HepG2 (cell line): ENCODE measurements around the gene CLCN1. TPM values are rescaled to one million over a fixed set of nuclear protein-coding genes. Genes with fewer than 3 reads are reported as not detected.
A peak's percentile ranks its signal among the peaks of the same experiment; 100 is the strongest.

Experiments
- ATAC-seq: fragments of 200-7000 bp; cut with Tn5 transposase; 3 replicates; pipeline ENCODE4 v1.9.1; 2020; ENCODE audit warnings: mild to moderate bottlenecking, moderate library complexity
- BruUV-seq: library from RNA; stranded (reverse); fragments of 400-500 nt; replicated peaks from 2 replicates; lab custom pipeline; 2021; lab: Mats Ljungman, UMichigan
- CTCF ChIA-PET: fragments of 300-600 bp; formaldehyde crosslinking; extraction: SDS; loops from one replicate; lab custom pipeline; 2021; ENCODE audit warnings: low total read pairs, inconsistent platforms, low intra/inter-chr PET ratio; lab: Yijun Ruan, JAX
- POLR2A ChIA-PET: fragments of 350-600 bp; sonication (Branson Sonifier 250); formaldehyde crosslinking; loops from one replicate; lab custom pipeline; 2020; ENCODE audit warnings: antibody characterized with exemption, inconsistent platforms; lab: Yijun Ruan, JAX
- DNase-seq: peaks from one replicate; pipeline ENCODE4 v3.0.0-alpha.2; 2015; ENCODE audit warnings: low spot score
- FAIRE-seq: peaks from 3 replicates; lab custom pipeline; 2011; peaks lifted over from hg19 to GRCh38; lab: Jason Lieb, UNC
- H2AFZ ChIP-seq: one replicate; pipeline ENCODE4 v1.6.1; 2011; ENCODE audit warnings: low read length, inconsistent platforms
- H3K27ac ChIP-seq: fragments of 300-600 bp; 3 replicates; pipeline ENCODE4 v1.8.0; 2011; ENCODE audit warnings: mixed run types, mild to moderate bottlenecking, mixed read lengths, low read length, inconsistent platforms; ENCODE audit not compliant: insufficient read depth; ENCODE audit errors: extremely low read length
- H3K27me3 ChIP-seq, 2 experiments: fragments of 200-600 bp in 1 of 2; 2 replicates in 1 of 2; 3 replicates in 1 of 2; pipeline versions ENCODE4 v1.6.0 to v1.8.0; 2011; ENCODE audit warnings: low read length in 2 of 2, mild to moderate bottlenecking in 2 of 2, moderate library complexity in 2 of 2, inconsistent platforms in 1 of 2; ENCODE audit not compliant: insufficient read depth in 2 of 2, control insufficient read depth in 1 of 2
- H3K36me3 ChIP-seq, 2 experiments: fragments of 200-600 bp in 1 of 2; replicated peaks in 1 of 2; 2 replicates in 1 of 2; 3 replicates in 1 of 2; pipeline versions ENCODE4 v1.5.1 to v1.8.0; 2011; ENCODE audit warnings: low read length in 2 of 2, inconsistent platforms in 1 of 2; ENCODE audit not compliant: insufficient read depth in 2 of 2, control insufficient read depth in 1 of 2
- H3K4me1 ChIP-seq: 2 replicates; pipeline ENCODE4 v1.5.1; 2012; ENCODE audit warnings: low read length, inconsistent platforms; ENCODE audit not compliant: insufficient read depth
- H3K4me2 ChIP-seq: 2 replicates; pipeline ENCODE4 v1.6.0; 2011; ENCODE audit warnings: low read depth, low read length, inconsistent platforms
- H3K4me3 ChIP-seq, 3 experiments: fragments of 200-600 bp in 1 of 3; sonication (generic), shearing (Covaris generic) in 1 of 3; replicated peaks in 1 of 3; 2 replicates each; pipeline ENCODE4 v1.5.1; 2011 to 2016; ENCODE audit warnings: low read length in 3 of 3, inconsistent platforms in 2 of 3, low read depth in 2 of 3, mild to moderate bottlenecking in 2 of 3, control low read depth in 1 of 3, mixed read lengths in 1 of 3; ENCODE audit not compliant: insufficient read depth in 1 of 3
- H3K79me2 ChIP-seq: one replicate; pipeline ENCODE4 v1.6.1; 2011; ENCODE audit warnings: low read length, inconsistent platforms; ENCODE audit not compliant: insufficient read depth
- H3K9ac ChIP-seq: 2 replicates; pipeline ENCODE4 v1.6.0; 2011; ENCODE audit warnings: mild to moderate bottlenecking, low read depth, low read length, inconsistent platforms; ENCODE audit not compliant: insufficient read depth
- H3K9me3 ChIP-seq: 2 replicates; pipeline ENCODE4 v1.5.1; 2012; ENCODE audit warnings: mild to moderate bottlenecking, low read length
- H4K20me1 ChIP-seq: 2 replicates; pipeline ENCODE4 v1.6.0; 2011; ENCODE audit warnings: inconsistent platforms, mild to moderate bottlenecking, low read length, moderate library complexity; ENCODE audit not compliant: insufficient read depth
- TBP ChIP-seq: sonication (generic); formaldehyde crosslinking; IDR thresholded peaks from 2 replicates; pipeline ENCODE4 v1.5.0; 2020; ENCODE audit warnings: missing genetic modification reagents
- USF2 ChIP-seq, 2 experiments: sonication (generic) in 1 of 2; formaldehyde crosslinking in 1 of 2; IDR thresholded peaks; 2 replicates each; pipeline versions ENCODE4 v1.5.1 to v1.6.1; 2011 to 2020; ENCODE audit warnings: borderline replicate concordance in 1 of 2, low read depth in 1 of 2, low read length in 1 of 2, mild to moderate bottlenecking in 1 of 2, missing genetic modification reagents in 1 of 2, moderate library complexity in 1 of 2
- ZNF703 ChIP-seq: sonication (generic); formaldehyde crosslinking; IDR thresholded peaks from 2 replicates; pipeline ENCODE4 v1.5.1; 2020; ENCODE audit warnings: missing genetic modification reagents, mild to moderate bottlenecking, moderate library complexity, borderline replicate concordance
- ZNF782 ChIP-seq: sonication (generic); formaldehyde crosslinking; IDR thresholded peaks from 2 replicates; pipeline ENCODE4 v1.4.0; 2020; ENCODE audit warnings: missing genetic modification reagents, mild to moderate bottlenecking, borderline replicate concordance
- WGBS: methylation state at CpG from one replicate; pipeline ENCODE4 v1.1.6; 2017; ENCODE audit warnings: low lambda C conversion rate; 5-methylcytosine and 5-hydroxymethylcytosine counted together
- in situ Hi-C: cut with HindIII; loops from 2 replicates; pipeline ENCODE4 v1.10.0; 2017; ENCODE audit warnings: low pct_unique_long_range_greater_than_20kb; ENCODE audit not compliant: extremely low pct_ligation_motif_present
- intact Hi-C: fragments of 100-400 bp; cut with micrococcal nuclease; formaldehyde crosslinking; loops from one replicate; pipeline ENCODE4 v1.10.0; 2022; ENCODE audit not compliant: unreplicated experiment
- polyA plus RNA-seq, 8 experiments: library from polyadenylated mRNA; depleted of rRNA in 3 of 8; stranded (reverse) in 7 of 8; unstranded in 1 of 8; fragments of >200 nt; fragmentation: Illumina TruSeq in 4 of 8; extraction: Trizol in 4 of 8; gene quantifications; 2 replicates each; pipeline versions ENCODE4 v1.2.1 to v1.2.3, GENCODE V29; 2011 to 2016; ENCODE audit warnings: low read depth in 4 of 8, missing spikeins in 1 of 8, mixed read lengths in 1 of 8; ENCODE audit not compliant: insufficient read depth in 1 of 8
- total RNA-seq, 5 experiments: library from RNA; depleted of rRNA; stranded (reverse); fragments of >200 nt; fragmentation: Illumina TruSeq; extraction: Trizol; gene quantifications; 2 replicates each; pipeline ENCODE4 v1.2.3, GENCODE V29; 2016; ENCODE audit warnings: low read depth in 1 of 5
- TF ChIP-seq, protein P1 (sequence below): sonication (generic); formaldehyde crosslinking; IDR thresholded peaks from 2 replicates; pipeline ENCODE4 v1.5.0; 2020; ENCODE audit warnings: mild to moderate bottlenecking, missing genetic modification reagents, moderate library complexity

The CLCN1 gene
- total and polyA plus RNA-seq, 2 of the 13 experiments (the other 11 are each of a cell fraction or from before 2014, with no cell fraction given), result 0.01 TPM; not detected in 1

DNA sequence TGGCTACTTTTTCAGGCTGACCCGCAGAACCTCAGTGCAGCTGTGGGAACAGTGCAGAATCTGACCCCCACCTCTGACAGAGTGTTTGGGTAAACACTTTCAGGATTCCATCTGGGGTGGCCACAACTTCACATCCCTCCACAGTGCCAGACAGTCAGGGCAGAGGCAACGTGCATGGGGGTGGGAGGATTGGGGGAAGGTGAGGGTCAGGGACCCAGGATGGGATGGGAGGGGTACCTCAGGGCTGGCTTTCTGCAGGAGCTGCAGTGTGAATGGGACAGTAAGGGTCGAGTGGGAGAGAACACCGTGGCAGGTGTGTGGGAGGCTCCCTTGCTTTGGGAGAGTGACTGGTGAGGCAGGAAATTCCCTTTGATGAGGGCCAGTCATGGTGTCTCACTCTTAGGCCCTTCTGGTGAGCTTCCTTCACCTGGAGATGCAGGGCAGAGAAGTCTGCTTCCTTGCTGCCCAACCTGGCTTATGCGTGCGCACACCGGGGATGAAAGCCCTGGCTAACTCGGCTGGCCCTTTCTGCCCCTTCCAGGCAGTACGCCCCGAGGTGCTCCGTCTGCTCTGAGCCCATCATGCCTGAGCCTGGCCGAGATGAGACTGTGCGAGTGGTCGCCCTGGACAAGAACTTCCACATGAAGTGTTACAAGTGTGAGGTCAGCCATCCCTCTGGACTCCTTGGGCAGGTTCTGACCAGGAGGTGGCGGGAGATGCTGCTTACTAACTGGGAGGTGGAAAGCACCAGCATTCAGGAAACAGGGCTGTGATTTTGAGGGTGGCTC is 73.6 kb downstream of the CLCN1 start:
- Histone ChIP-seq H3K36me3 (peaks cover 11 to 26% of the 10 kb centered on the region in 2 experiments), H3K27me3 (no peaks in the 10 kb centered on the region), H3K9ac (no peak overlapping the region), H2AFZ (no peak overlapping the region), H4K20me1 (peaks cover 4% of the 10 kb centered on the region; the same call in 1 of the 2 replicates), H3K9me3 (no peaks in the 10 kb centered on the region), H3K79me2 (peaks cover under 1% of the 10 kb centered on the region), H3K27ac (no peak overlapping the region), H3K4me2 (no peak overlapping the region), H3K4me1 (peaks cover 69% of the 10 kb centered on the region), H3K4me3 (no peak overlapping the region)
- FAIRE-seq, result no peak
- no peak for DNase-seq
- in situ Hi-C loops, result loop anchor here (25.0 kb wide), 1 partner anchor 523 kb away; the partner anchor contains the start of gene TCAF1
- CTCF ChIA-PET, result no interaction called here
- POLR2A ChIA-PET, result no interaction called here
- ATAC-seq, result no peak
- TF ChIP-seq, protein P1, sequence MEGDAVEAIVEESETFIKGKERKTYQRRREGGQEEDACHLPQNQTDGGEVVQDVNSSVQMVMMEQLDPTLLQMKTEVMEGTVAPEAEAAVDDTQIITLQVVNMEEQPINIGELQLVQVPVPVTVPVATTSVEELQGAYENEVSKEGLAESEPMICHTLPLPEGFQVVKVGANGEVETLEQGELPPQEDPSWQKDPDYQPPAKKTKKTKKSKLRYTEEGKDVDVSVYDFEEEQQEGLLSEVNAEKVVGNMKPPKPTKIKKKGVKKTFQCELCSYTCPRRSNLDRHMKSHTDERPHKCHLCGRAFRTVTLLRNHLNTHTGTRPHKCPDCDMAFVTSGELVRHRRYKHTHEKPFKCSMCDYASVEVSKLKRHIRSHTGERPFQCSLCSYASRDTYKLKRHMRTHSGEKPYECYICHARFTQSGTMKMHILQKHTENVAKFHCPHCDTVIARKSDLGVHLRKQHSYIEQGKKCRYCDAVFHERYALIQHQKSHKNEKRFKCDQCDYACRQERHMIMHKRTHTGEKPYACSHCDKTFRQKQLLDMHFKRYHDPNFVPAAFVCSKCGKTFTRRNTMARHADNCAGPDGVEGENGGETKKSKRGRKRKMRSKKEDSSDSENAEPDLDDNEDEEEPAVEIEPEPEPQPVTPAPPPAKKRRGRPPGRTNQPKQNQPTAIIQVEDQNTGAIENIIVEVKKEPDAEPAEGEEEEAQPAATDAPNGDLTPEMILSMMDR (CRISPR knock-in tag), result peak; percentile 38
- TF ChIP-seq TBP (CRISPR knock-in tag), result no peak
- intact Hi-C loops, result no loop called here
- WGBS, result 97% methylated on average over 15 of the region's 15 CpGs
- BruUV-seq, result no TSS peak

- Histone ChIP-seq H4K20me1 (peaks cover 4% of the 10 kb centered on the region; the same call in 1 of the 2 replicates), H3K4me1 (peaks cover 69% of the 10 kb centered on the region), H3K27ac (no peak overlapping the region), H3K9me3 (no peaks in the 10 kb centered on the region), H3K27me3 (no peaks in the 10 kb centered on the region), H3K36me3 (peaks cover 11 to 24% of the 10 kb centered on the region in 2 experiments), H3K4me3 (no peak overlapping the region), H2AFZ (no peak overlapping the region), H3K79me2 (no peaks in the 10 kb centered on the region), H3K9ac (no peak overlapping the region), H3K4me2 (no peak overlapping the region)
- in situ Hi-C loops (loop anchor here (25.0 kb wide), 1 partner anchor 522 kb away; the partner anchor contains the start of gene TCAF1), intact Hi-C loops (no loop called here)
- ATAC-seq (no peak), DNase-seq (no peak), FAIRE-seq (no peak)
- CTCF ChIA-PET, result no interaction called here
- 96% methylated on average over 7 of the region's 10 CpGs for WGBS
- POLR2A ChIA-PET, result interaction anchor here (1.1 kb wide), 1 partner anchor 10 kb away, joined by 3 read pairs; no protein-coding TSS in a partner anchor
- no TSS peak for BruUV-seq
- TF ChIP-seq USF2 (IDR thresholded peaks at IDR 0.05; ENCODE audit: low read depth, low read length), result no peak
- TF ChIP-seq USF2 (CRISPR knock-in tag; IDR thresholded peaks at IDR 0.05; ENCODE audit: borderline replicate concordance), result no peak
- no peak for TF ChIP-seq ZNF782 (CRISPR knock-in tag)
- TF ChIP-seq ZNF703, result no peak
These were observed 74.3 kb downstream of the CLCN1 start for GRCh38 chr7:143390104-143390772.
